ENCODE results near the gene RGS10. TPM values are rescaled to one million over a fixed set of nuclear protein-coding genes. Genes with fewer than 3 reads are reported as not detected.

The RGS10 gene
- total and polyA plus RNA-seq, 2 experiments from 2014 or later: 16.8 to 26.8 TPM

GRCh38 chr10:119469846-119470245 is 72.7 kb downstream of the RGS10 start:
- peaks cover 5% of the 10 kb centered on the region; the same call in 2 of the 3 replicates for H3K9me3 Mint-ChIP-seq
- no peaks in the 10 kb centered on the region for H3K36me3 Mint-ChIP-seq (ENCODE audit: low read depth)
- Histone ChIP-seq H3K36me3 (ENCODE audit: insufficient read depth) (no peaks in the 10 kb centered on the region), H3K4me2 (no peak overlapping the region), H3F3A (replicated peaks; ENCODE audit: low read depth) (no peaks in the 10 kb centered on the region), H2AFZ (no peak overlapping the region), H3K27me3 (ENCODE audit: insufficient read depth) (no peaks in the 10 kb centered on the region), H3K4me3 (no peak overlapping the region), H4K20me1 (replicated peaks; ENCODE audit: insufficient read depth) (no peaks in the 10 kb centered on the region), H3K79me2 (replicated peaks; ENCODE audit: insufficient read depth) (no peaks in the 10 kb centered on the region), H3K4me1 (ENCODE audit: insufficient read depth) (no peaks in the 10 kb centered on the region), H3K9me2 (ENCODE audit: insufficient read depth) (peaks cover 3% of the 10 kb centered on the region; the same call in 1 of the 2 replicates), H3K27ac (ENCODE audit: low read depth) (no peak overlapping the region)
- H3K4me3 Mint-ChIP-seq: no peak overlapping the region
- DNase-seq (ENCODE audit: low spot score) (no peak), ATAC-seq (no peak)
- peaks cover 6% of the 10 kb centered on the region for H3K27me3 Mint-ChIP-seq (ENCODE audit: insufficient read depth, low read depth, poor library complexity)
- TF ChIP-seq REST (IDR thresholded peaks at IDR 0.05; ENCODE audit: unreplicated experiment) (no peak), NANOG (IDR thresholded peaks at IDR 0.05; ENCODE audit: borderline replicate concordance) (no peak), JUNB (IDR thresholded peaks at IDR 0.05; ENCODE audit: unreplicated experiment) (no peak), CREB1 (CRISPR knock-in tag; IDR thresholded peaks at IDR 0.05; ENCODE audit: low read depth) (no peak), POLR2AphosphoS5 (IDR thresholded peaks at IDR 0.05; ENCODE audit: low read depth) (no peak), STAT1 (IDR thresholded peaks at IDR 0.05; ENCODE audit: unreplicated experiment) (no peak), ZNF114 (CRISPR knock-in tag; IDR thresholded peaks at IDR 0.05) (no peak)
- H3K27ac Mint-ChIP-seq: no peak overlapping the region
- H3K4me1 Mint-ChIP-seq: no peaks in the 10 kb centered on the region

GRCh38 chr10:119469325-119469707 is 73.2 kb downstream of the RGS10 start:
- H3K4me1 Mint-ChIP-seq: no peaks in the 10 kb centered on the region
- Histone ChIP-seq H3K79me2 (replicated peaks; ENCODE audit: insufficient read depth) (no peaks in the 10 kb centered on the region), H4K20me1 (replicated peaks; ENCODE audit: insufficient read depth) (no peaks in the 10 kb centered on the region), H3K36me3 (ENCODE audit: insufficient read depth) (no peaks in the 10 kb centered on the region), H3F3A (replicated peaks; ENCODE audit: low read depth) (no peaks in the 10 kb centered on the region), H3K4me3 (no peak overlapping the region), H3K4me2 (no peak overlapping the region), H3K9me2 (ENCODE audit: insufficient read depth) (peaks cover 3% of the 10 kb centered on the region), H3K27ac (ENCODE audit: low read depth) (no peak overlapping the region), H2AFZ (no peak overlapping the region), H3K4me1 (ENCODE audit: insufficient read depth) (no peaks in the 10 kb centered on the region), H3K27me3 (ENCODE audit: insufficient read depth) (no peaks in the 10 kb centered on the region)
- no peaks in the 10 kb centered on the region for H3K36me3 Mint-ChIP-seq (ENCODE audit: low read depth)
- H3K27ac Mint-ChIP-seq: no peak overlapping the region
- H3K27me3 Mint-ChIP-seq (ENCODE audit: insufficient read depth, low read depth, poor library complexity): peaks cover 6% of the 10 kb centered on the region
- peaks cover 5% of the 10 kb centered on the region; the same call in 2 of the 3 replicates for H3K9me3 Mint-ChIP-seq
- ATAC-seq (no peak), DNase-seq (ENCODE audit: low spot score) (no peak)
- no peak overlapping the region for H3K4me3 Mint-ChIP-seq
- no peak for TF ChIP-seq EZH2 (IDR thresholded peaks at IDR 0.05; ENCODE audit: low read depth, unreplicated experiment)
- no peak for TF ChIP-seq ETS1 (IDR thresholded peaks at IDR 0.05)
- TF ChIP-seq ZNF331 (CRISPR knock-in tag; IDR thresholded peaks at IDR 0.05; ENCODE audit: low read depth): no peak
- no peak for TF ChIP-seq REST (IDR thresholded peaks at IDR 0.05; ENCODE audit: unreplicated experiment)
- no peak for TF ChIP-seq CTCF (conservative IDR thresholded peaks at IDR 0.05; ENCODE audit: low read depth in 2 of 2)
- no peak for TF ChIP-seq POLR2AphosphoS5 (IDR thresholded peaks at IDR 0.05; ENCODE audit: low read depth)
- TF ChIP-seq JUNB (IDR thresholded peaks at IDR 0.05; ENCODE audit: unreplicated experiment): no peak
- TF ChIP-seq STAT1 (IDR thresholded peaks at IDR 0.05; ENCODE audit: unreplicated experiment): no peak
- TF ChIP-seq NANOG (IDR thresholded peaks at IDR 0.05; ENCODE audit: borderline replicate concordance): no peak
- TF ChIP-seq ZNF114 (CRISPR knock-in tag; IDR thresholded peaks at IDR 0.05): no peak
- TF ChIP-seq EZH2phosphoT487 (IDR thresholded peaks at IDR 0.05; ENCODE audit: unreplicated experiment): no peak
